ENCODE results near the gene CHCHD1.
A peak's percentile ranks its signal among the peaks of the same experiment; 100 is the strongest.

CHCHD1 gene

GRCh38 chr10:73799899-73800559, 18.2 kb downstream of the CHCHD1 start:
- TF ChIP-seq, protein P1, sequence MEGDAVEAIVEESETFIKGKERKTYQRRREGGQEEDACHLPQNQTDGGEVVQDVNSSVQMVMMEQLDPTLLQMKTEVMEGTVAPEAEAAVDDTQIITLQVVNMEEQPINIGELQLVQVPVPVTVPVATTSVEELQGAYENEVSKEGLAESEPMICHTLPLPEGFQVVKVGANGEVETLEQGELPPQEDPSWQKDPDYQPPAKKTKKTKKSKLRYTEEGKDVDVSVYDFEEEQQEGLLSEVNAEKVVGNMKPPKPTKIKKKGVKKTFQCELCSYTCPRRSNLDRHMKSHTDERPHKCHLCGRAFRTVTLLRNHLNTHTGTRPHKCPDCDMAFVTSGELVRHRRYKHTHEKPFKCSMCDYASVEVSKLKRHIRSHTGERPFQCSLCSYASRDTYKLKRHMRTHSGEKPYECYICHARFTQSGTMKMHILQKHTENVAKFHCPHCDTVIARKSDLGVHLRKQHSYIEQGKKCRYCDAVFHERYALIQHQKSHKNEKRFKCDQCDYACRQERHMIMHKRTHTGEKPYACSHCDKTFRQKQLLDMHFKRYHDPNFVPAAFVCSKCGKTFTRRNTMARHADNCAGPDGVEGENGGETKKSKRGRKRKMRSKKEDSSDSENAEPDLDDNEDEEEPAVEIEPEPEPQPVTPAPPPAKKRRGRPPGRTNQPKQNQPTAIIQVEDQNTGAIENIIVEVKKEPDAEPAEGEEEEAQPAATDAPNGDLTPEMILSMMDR (conservative IDR thresholded peaks at IDR 0.05; ENCODE audit: low read depth, low read length) = no peak
- DNase-seq (ENCODE audit: low read depth) = no peak
- H3K4me3 ChIP-seq (ENCODE audit: low read length) = no peak overlapping the region

- DNase-seq (ENCODE audit: low read depth) = no peak
- TF ChIP-seq, protein P1 (conservative IDR thresholded peaks at IDR 0.05; ENCODE audit: low read depth, low read length) = no peak
Measured at GRCh38 chr10:73800560-73801252, 18.9 kb downstream of the CHCHD1 start.

GRCh38 chr10:73801253-73801590, 19.4 kb downstream of the CHCHD1 start:
- H3K4me3 ChIP-seq (ENCODE audit: low read length) = no peak overlapping the region
- DNase-seq (ENCODE audit: low read depth) = no peak
- TF ChIP-seq, protein P1 (conservative IDR thresholded peaks at IDR 0.05; ENCODE audit: low read depth, low read length) = no peak

More at GRCh38 chr10:73800560-73801252, 18.9 kb downstream of the CHCHD1 start:
- no peak overlapping the region for H3K4me3 ChIP-seq (ENCODE audit: low read length)

DNA sequence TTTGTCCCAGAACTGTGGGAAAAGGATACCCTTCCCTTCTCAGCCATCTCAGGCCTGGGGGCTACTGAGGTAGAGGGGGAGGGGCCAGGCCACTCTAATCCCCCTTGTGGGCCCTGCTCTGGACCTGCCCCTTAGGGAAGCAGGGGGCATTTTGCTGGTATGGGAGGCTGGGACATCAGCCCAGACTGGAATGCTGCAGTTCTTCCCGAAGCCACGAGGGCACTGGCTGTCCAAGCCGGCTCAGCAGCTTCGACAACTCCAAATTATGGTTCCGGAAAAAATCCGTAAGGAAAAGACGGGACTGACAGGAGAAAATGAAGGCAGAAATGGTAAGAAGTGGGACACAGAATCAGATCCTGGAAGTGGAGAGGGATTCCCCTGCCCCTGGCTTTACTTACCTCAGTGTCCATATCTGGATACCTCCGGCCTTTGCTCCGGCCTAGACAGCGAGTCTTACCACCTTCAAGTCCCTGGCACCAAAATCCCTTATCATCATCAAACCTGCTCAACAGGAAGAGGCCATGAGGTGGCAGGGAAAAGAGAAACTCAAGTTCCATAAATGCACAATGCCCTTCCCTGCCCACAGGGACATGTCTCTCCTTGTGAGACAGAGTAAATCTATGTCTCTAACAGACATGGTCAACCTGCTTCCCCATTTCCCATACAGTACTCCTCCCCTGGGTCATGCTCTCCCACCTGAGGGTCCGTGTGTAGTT, 20.6 kb downstream of the CHCHD1 start:
- DNase-seq (ENCODE audit: low read depth) = no peak
- no peak overlapping the region for H3K4me3 ChIP-seq (ENCODE audit: low read length)

DNA sequence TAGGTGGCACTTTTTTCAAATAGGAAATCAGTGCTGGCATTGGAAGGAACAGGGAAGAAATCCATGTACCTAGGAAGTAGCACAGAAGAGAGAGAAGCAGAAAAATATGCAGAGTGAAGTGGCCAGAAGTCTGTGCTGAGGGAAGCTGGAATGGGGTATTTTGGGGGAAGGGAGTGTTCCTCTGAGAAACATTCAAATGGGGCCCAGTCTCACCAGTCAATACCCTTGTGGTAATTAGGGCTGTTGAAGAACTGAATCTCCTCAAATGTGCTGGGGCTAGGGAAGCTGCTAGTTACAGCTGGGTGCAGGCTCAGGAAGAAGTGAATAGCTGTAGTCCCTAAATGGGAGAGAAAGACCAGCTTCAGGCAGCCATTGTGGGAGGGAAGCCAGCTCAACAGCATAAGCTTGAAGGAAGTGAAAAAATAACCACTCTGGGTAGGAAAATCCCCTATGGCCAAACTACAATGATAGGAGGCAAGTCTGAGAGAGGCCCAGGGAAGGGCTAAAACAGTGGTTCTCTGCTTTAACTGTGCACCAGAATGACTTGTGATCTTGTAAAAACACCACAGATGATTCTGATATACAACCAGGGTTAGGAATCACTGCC, 21.9 kb downstream of the CHCHD1 start:
- H3K4me3 ChIP-seq (ENCODE audit: low read length) = no peak overlapping the region
- TF ChIP-seq, protein P1 (conservative IDR thresholded peaks at IDR 0.05; ENCODE audit: low read depth, low read length) = no peak
- no peak for DNase-seq (ENCODE audit: low read depth)

More for the DNA sequence above, 20.6 kb downstream of the CHCHD1 start:
- TF ChIP-seq, protein P1 (conservative IDR thresholded peaks at IDR 0.05; ENCODE audit: low read depth, low read length) = peak; percentile 8

GRCh38 chr10:73806176-73806950, 24.5 kb downstream of the CHCHD1 start:
- DNase-seq (ENCODE audit: low read depth) = no peak
- TF ChIP-seq, protein P1 (conservative IDR thresholded peaks at IDR 0.05; ENCODE audit: low read depth, low read length) = no peak
- no peak overlapping the region for H3K4me3 ChIP-seq (ENCODE audit: low read length)
